ENCODE measurements around the gene SOCS1. TPM values are rescaled to one million over a fixed set of nuclear protein-coding genes. Genes with fewer than 3 reads are reported as not detected.
A peak's percentile ranks its signal among the peaks of the same experiment; 100 is the strongest.
"Not testable (repeated sequence)": the region's sequence is repeated elsewhere in the genome, so short reads cannot be mapped to it uniquely, and the experiment has no call there.

The SOCS1 gene
- total RNA-seq, 1 donor from 2014 or later: 1.6 TPM

- Mint-ChIP-seq H3K4me1 (no peaks in the 10 kb centered on the region), H3K4me3 (no peak overlapping the region), H3K27me3 (ENCODE audit: low read depth) (no peaks in the 10 kb centered on the region), H3K27ac (ENCODE audit: unreplicated experiment) (no peak overlapping the region), H3K9me3 (no peaks in the 10 kb centered on the region), H3K36me3 (ENCODE audit: low read depth) (no peaks in the 10 kb centered on the region)
- DNase-seq (ENCODE audit: low read depth, low spot score): no peak
- TF ChIP-seq CTCF (conservative IDR thresholded peaks at IDR 0.05): no peak
Observed at GRCh38 chr16:11229906-11230305, 26.1 kb downstream of the SOCS1 start.

GRCh38 chr16:11229432-11229831, 26.6 kb downstream of the SOCS1 start:
- H3K9me3 Mint-ChIP-seq: no peaks in the 10 kb centered on the region
- H3K27me3 Mint-ChIP-seq (ENCODE audit: low read depth): no peaks in the 10 kb centered on the region
- TF ChIP-seq CTCF (conservative IDR thresholded peaks at IDR 0.05): no peak

GRCh38 chr16:11225677-11226549, 30.1 kb downstream of the SOCS1 start:
- no peak for DNase-seq (ENCODE audit: low read depth, low spot score)
- no peaks in the 10 kb centered on the region for H3K27me3 Mint-ChIP-seq (ENCODE audit: low read depth)
- H3K9me3 Mint-ChIP-seq: no peaks in the 10 kb centered on the region
- peaks cover 8% of the 10 kb centered on the region for H3K4me1 Mint-ChIP-seq
- H3K36me3 Mint-ChIP-seq (ENCODE audit: low read depth): no peaks in the 10 kb centered on the region
- no peak overlapping the region for H3K27ac Mint-ChIP-seq (ENCODE audit: unreplicated experiment)
- no peak for TF ChIP-seq CTCF (conservative IDR thresholded peaks at IDR 0.05)
- no peak overlapping the region for H3K4me3 Mint-ChIP-seq

More at GRCh38 chr16:11229432-11229831, 26.6 kb downstream of the SOCS1 start:
- Mint-ChIP-seq H3K27ac (ENCODE audit: unreplicated experiment) (no peak overlapping the region), H3K4me1 (peaks cover 4% of the 10 kb centered on the region), H3K36me3 (ENCODE audit: low read depth) (no peaks in the 10 kb centered on the region), H3K4me3 (no peak overlapping the region)
- DNase-seq (ENCODE audit: low read depth, low spot score): no peak

GRCh38 chr16:11224894-11225676, 30.9 kb downstream of the SOCS1 start:
- no peak overlapping the region for H3K4me3 Mint-ChIP-seq
- H3K27me3 Mint-ChIP-seq (ENCODE audit: low read depth): no peaks in the 10 kb centered on the region
- no peak for DNase-seq (ENCODE audit: low read depth, low spot score)
- no peaks in the 10 kb centered on the region for H3K9me3 Mint-ChIP-seq
- TF ChIP-seq CTCF (conservative IDR thresholded peaks at IDR 0.05): no peak
- H3K4me1 Mint-ChIP-seq: peaks cover 8% of the 10 kb centered on the region
- no peaks in the 10 kb centered on the region for H3K36me3 Mint-ChIP-seq (ENCODE audit: low read depth)
- peak overlapping the region; percentile 67 for H3K27ac Mint-ChIP-seq (ENCODE audit: unreplicated experiment)

GRCh38 chr16:11224096-11224893, 31.7 kb downstream of the SOCS1 start:
- DNase-seq (ENCODE audit: low read depth, low spot score): no peak
- no peaks in the 10 kb centered on the region for H3K27me3 Mint-ChIP-seq (ENCODE audit: low read depth)
- H3K9me3 Mint-ChIP-seq: no peaks in the 10 kb centered on the region
- no peaks in the 10 kb centered on the region for H3K36me3 Mint-ChIP-seq (ENCODE audit: low read depth)
- no peak overlapping the region for H3K4me3 Mint-ChIP-seq
- no peak for TF ChIP-seq CTCF (conservative IDR thresholded peaks at IDR 0.05)
- peak overlapping the region; percentile 67 for H3K27ac Mint-ChIP-seq (ENCODE audit: unreplicated experiment)
- H3K4me1 Mint-ChIP-seq: peaks cover 8% of the 10 kb centered on the region

GRCh38 chr16:11220507-11220906, 35.5 kb downstream of the SOCS1 start:
- not testable (repeated sequence) for H3K4me3 Mint-ChIP-seq; H3K27me3 Mint-ChIP-seq (ENCODE audit: low read depth); H3K4me1 Mint-ChIP-seq

More at GRCh38 chr16:11220507-11220906, 35.5 kb downstream of the SOCS1 start:
- H3K27ac Mint-ChIP-seq (ENCODE audit: unreplicated experiment); H3K36me3 Mint-ChIP-seq (ENCODE audit: low read depth); DNase-seq (ENCODE audit: low read depth, low spot score): not testable (repeated sequence)
- peaks cover 13% of the 10 kb centered on the region for H3K9me3 Mint-ChIP-seq
